GM10248 (cell line): ENCODE results near the gene MUC12.

ENCODE experiments used
- CTCF ChIA-PET: fragments of 300-600 bp; sonication (Branson Sonifier 250); formaldehyde crosslinking; extraction: SDS; loops from one replicate; lab custom pipeline; 2021; ENCODE audit warnings: antibody characterized with exemption; lab: Yijun Ruan, JAX
- POLR2A ChIA-PET: fragments of 350-650 bp; sonication (Branson Sonifier 250); formaldehyde crosslinking; extraction: SDS; loops from one replicate; lab custom pipeline; 2020; ENCODE audit warnings: antibody characterized with exemption; lab: Yijun Ruan, JAX
- DNase-seq: peaks from one replicate; pipeline ENCODE4 v3.0.0; 2012; ENCODE audit errors: extremely low spot score
- CTCF ChIP-seq: IDR thresholded peaks from 2 replicates; pipeline ENCODE4 v1.5.1; 2012; ENCODE audit warnings: mild to moderate bottlenecking, low read depth; ENCODE audit errors: extremely low read depth, missing control alignments, control extremely low read depth

MUC12 gene

GRCh38 chr7:100949227-100949932 is 20.0 kb upstream of the MUC12 start, which contains the start of gene MUC3A:
TSS of gene MUC3A (plus strand) at chr7:100949534. CDS start at chr7:100949625, 91 bp downstream.
- ChIA-PET POLR2A (no interaction called here), CTCF (interaction anchor here (0.9 to 2.0 kb wide), 4 partner anchors 17 to 195 kb away, joined by 3 to 4 read pairs (median 4); no protein-coding TSS in a partner anchor)
- DNase-seq = no peak
- TF ChIP-seq CTCF = no peak

GRCh38 chr7:100949933-100950443 is 19.4 kb upstream of the MUC12 start:
- ChIA-PET POLR2A (no interaction called here), CTCF (interaction anchor here (0.9 to 2.0 kb wide), 5 partner anchors 16 to 243 kb away, joined by 3 to 4 read pairs (median 3); no protein-coding TSS in a partner anchor)
- no peak for TF ChIP-seq CTCF
- no peak for DNase-seq

- DNase-seq = no peak
- POLR2A ChIA-PET = no interaction called here
- no peak for TF ChIP-seq CTCF
- CTCF ChIA-PET = interaction anchor here (1.0 to 2.0 kb wide), 4 partner anchors 19 to 461 kb away, joined by 3 to 4 read pairs (median 4); no protein-coding TSS in a partner anchor
Measured at GRCh38 chr7:100951172-100951571, 18.2 kb upstream of the MUC12 start.

- no peak for DNase-seq
- no peak for TF ChIP-seq CTCF
- ChIA-PET CTCF (interaction anchor here (1.1 to 1.6 kb wide), 2 partner anchors 106 to 460 kb away, joined by 3 to 4 read pairs; no protein-coding TSS in a partner anchor), POLR2A (no interaction called here)
Measured at GRCh38 chr7:100951888-100952560, 17.3 kb upstream of the MUC12 start.

GRCh38 chr7:100952641-100953040 is 16.7 kb upstream of the MUC12 start:
- no peak for TF ChIP-seq CTCF
- DNase-seq = no peak
- ChIA-PET CTCF (no interaction called here), POLR2A (no interaction called here)

- ChIA-PET CTCF (interaction anchor here (0.6 to 1.9 kb wide), 11 partner anchors 8 to 265 kb away, joined by 3 to 10 read pairs (median 4); partner anchors contain the start of gene SLC12A9), POLR2A (interaction anchor here (0.6 kb wide), 1 partner anchor 466 kb away, joined by 3 read pairs; no protein-coding TSS in a partner anchor)
- no peak for TF ChIP-seq CTCF
- DNase-seq = no peak
Measured at GRCh38 chr7:100957832-100958421, 11.4 kb upstream of the MUC12 start.
